Fibroblast of pulmonary artery (primary cell): ENCODE data around the gene TNFRSF1A.

ENCODE experiments used
- DNase-seq: peaks from one replicate; pipeline ENCODE4 v3.0.0-alpha.2; 2010; ENCODE audit warnings: low read depth
- H3K4me3 ChIP-seq: replicated peaks from 2 replicates; pipeline ENCODE4 v1.5.1; 2011; ENCODE audit warnings: low read depth, mild to moderate bottlenecking, control low read depth, low read length, moderate library complexity
- TF ChIP-seq, protein P1 (sequence below): IDR thresholded peaks from 2 replicates; pipeline ENCODE4 v1.5.1; 2011; ENCODE audit warnings: mild to moderate bottlenecking, control low read depth, low read length, inconsistent platforms; ENCODE audit errors: missing control alignments

TNFRSF1A gene

DNA sequence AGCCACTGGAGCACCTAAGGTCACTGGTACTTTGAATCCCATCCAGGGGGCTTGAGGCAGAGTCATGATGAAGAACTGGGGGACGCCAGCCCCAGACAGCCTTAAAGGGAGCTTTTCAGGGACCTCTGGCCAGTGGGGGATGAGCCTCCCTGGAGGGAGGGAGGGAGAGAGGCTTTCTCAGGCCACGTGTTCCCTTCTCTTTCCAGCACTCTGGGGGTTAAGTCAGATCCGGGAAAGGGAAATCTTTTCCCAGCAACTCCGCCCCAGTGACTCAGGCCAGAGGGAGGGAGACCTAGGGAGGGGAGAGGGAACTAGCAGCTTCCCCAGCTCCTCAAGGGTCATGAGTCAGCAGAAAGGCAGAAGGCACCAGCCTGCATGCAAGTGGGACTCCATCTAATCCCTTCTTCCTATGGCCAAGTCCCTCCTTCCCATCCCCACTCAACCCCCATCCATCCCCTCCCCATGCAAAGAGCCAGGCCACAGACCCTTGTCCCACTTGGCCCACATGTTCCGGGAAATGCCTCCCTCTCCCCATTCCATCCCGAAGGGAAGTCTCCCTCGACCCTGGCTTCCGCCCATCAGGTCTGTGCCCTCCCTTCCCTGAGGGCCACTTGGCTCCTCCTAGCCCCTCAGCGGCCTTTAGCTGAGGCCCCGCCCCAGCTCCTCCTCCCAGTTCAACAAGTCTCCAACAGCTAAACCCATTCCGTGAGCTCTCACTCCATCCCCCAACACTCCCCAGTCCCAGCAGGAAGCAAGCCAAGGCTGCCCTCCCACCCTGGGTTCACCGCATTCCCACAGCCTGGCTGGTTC, 5.6 kb downstream of the TNFRSF1A start:
- TF ChIP-seq, protein P1, sequence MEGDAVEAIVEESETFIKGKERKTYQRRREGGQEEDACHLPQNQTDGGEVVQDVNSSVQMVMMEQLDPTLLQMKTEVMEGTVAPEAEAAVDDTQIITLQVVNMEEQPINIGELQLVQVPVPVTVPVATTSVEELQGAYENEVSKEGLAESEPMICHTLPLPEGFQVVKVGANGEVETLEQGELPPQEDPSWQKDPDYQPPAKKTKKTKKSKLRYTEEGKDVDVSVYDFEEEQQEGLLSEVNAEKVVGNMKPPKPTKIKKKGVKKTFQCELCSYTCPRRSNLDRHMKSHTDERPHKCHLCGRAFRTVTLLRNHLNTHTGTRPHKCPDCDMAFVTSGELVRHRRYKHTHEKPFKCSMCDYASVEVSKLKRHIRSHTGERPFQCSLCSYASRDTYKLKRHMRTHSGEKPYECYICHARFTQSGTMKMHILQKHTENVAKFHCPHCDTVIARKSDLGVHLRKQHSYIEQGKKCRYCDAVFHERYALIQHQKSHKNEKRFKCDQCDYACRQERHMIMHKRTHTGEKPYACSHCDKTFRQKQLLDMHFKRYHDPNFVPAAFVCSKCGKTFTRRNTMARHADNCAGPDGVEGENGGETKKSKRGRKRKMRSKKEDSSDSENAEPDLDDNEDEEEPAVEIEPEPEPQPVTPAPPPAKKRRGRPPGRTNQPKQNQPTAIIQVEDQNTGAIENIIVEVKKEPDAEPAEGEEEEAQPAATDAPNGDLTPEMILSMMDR = no peak
- DNase-seq = peak; percentile 100
- H3K4me3 ChIP-seq = peak overlapping the region; percentile 100

DNA sequence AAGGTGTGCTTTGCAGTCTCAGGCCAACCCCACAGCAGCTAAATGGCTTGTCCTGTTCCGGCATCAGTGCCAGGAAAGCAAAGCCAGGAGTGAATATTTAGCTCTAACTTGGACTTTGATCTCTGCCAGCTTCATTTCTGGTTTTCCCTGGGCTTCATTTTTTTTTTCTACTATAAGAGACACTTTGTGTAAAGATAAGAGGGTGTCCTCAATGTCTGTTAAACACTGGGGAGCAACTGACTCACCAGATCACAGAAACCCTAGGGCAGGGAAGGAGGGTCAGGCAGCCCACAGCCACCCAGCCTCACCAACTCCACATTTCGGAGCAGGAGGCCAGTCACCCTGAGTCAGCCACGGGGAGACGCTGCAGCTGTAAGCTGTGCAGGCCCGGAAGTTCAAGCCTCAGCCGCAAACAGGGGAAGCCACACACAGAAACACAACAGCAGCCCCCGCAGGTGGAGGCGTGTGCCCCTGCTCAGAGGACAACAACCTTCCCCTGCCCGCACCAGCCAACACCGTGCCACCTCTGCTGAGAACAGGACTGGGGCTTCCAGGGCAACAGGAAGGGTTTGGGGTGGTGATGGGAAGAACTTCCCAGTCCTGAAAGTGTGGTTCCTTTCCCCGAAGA, 6.3 kb downstream of the TNFRSF1A start:
- peak; percentile 87 for DNase-seq
- H3K4me3 ChIP-seq = peak overlapping the region; percentile 56
- TF ChIP-seq, protein P1 = peak; percentile 60

DNA sequence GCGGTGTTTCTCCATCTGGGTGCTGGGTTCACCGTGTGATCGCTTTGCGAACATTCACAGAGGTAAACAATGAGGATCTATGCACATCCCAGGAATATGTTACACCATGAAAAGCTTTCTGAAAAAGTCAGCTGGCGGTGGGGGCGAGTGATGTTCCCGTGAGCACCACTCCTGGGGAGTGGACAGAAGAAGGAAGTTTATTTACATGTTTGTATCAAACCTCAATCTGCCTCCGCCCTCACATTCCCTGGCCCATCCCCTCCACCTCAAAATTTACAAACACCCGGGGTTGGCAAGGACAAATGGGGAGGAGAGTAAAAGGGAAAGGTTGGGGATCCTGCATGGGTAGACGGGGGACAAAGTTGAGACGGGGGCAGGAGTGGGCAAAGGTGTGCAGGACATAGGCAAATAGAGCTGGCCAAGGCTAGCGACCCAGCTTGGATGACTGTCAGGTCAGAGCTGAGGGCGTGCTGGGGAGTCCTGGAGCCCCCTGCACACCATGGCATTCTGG, 6.9 kb downstream of the TNFRSF1A start:
- H3K4me3 ChIP-seq = peak overlapping the region; percentile 56
- TF ChIP-seq, protein P1 = no peak
- no peak for DNase-seq

DNA sequence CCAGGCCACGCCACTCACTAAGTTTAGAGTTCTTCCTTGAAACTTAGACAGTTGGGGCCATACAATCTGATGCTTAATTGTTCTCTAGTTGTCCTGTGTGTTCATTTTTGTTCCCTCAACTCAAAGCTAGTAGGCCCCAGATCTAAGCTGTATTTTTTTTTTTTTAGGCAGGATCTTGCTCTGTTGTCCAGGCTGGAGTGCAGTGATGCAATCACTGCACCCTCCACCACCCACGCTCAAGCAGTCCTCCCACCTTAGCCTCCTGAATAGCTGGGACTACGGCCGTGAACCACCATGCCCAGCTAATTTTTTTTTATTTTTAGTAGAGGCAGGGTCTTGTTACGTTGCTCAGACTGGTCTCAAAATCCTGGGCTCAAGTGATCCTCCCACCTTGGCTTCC, 7.5 kb downstream of the TNFRSF1A start:
- no peak for DNase-seq
- H3K4me3 ChIP-seq = peak overlapping the region; percentile 14
- TF ChIP-seq, protein P1 = no peak

DNA sequence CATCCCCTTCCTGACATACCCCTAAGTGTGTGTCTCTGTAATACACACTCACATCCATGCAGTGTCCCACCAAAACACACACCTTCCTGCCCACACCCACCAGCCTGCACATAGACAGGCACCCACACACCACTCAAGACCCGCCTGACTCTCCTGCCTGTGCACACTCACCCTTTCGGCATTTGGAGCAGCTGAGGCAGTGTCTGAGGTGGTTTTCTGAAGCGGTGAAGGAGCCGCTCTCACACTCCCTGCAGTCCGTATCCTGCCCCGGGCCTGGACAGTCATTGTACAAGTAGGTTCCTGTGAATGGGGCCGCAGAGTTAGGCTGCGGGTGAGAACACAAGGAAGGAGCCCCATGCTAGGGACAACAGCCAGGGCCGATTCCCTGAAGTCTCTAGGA, 8.3 kb downstream of the TNFRSF1A start:
- TF ChIP-seq, protein P1 = no peak
- no peak overlapping the region for H3K4me3 ChIP-seq
- DNase-seq = no peak

DNA sequence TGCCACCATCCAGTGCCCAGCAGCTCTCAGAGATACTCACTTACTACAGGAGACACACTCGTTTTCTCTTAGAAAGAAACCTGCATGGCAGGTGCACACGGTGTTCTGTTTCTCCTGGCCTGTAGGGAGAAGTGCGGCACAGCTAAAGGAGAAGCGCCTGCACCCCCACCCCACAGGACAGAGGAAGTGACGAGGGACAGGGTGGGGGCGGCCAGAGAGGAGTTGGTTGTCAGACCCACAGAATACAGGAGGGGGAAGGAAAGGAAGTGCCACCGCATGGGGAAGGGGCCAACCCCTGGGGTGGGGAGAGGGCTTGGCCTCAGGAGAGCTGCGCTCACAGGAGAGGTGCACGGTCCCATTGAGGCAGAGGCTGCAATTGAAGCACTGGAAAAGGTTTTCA, 8.8 kb downstream of the TNFRSF1A start:
- TF ChIP-seq, protein P1 = no peak
- no peak overlapping the region for H3K4me3 ChIP-seq
- DNase-seq = no peak

DNA sequence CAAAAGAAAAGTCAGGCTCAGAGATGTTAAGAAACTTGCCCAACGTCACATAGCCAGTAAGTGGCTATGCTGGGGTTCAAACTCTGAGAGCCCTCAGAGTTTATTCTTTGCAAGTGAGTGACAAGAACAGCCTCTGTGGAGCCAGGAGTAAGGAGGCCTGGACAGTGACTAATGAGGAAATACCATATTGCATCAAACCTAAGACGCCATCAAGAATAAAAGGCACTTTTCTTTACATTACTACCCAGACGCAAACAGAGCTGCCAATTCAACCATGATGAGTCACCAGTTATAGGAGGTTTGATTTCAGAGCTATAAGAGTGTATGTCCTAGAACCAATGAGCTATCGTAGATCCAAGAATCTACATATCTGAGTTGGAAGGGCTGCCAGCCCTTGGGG, 9.4 kb downstream of the TNFRSF1A start:
- no peak overlapping the region for H3K4me3 ChIP-seq
- TF ChIP-seq, protein P1 = no peak
- peak; percentile 91 for DNase-seq
